CD4-positive, alpha-beta T cell treated with Interleukin-4 for 1 hour (primary cell): ENCODE results near the gene WNK1.

ENCODE experiments used
- DNase-seq, 2 donors: peaks; one replicate each; pipeline ENCODE4 v3.0.0-alpha.2; 2020 to 2022

WNK1 gene

DNA sequence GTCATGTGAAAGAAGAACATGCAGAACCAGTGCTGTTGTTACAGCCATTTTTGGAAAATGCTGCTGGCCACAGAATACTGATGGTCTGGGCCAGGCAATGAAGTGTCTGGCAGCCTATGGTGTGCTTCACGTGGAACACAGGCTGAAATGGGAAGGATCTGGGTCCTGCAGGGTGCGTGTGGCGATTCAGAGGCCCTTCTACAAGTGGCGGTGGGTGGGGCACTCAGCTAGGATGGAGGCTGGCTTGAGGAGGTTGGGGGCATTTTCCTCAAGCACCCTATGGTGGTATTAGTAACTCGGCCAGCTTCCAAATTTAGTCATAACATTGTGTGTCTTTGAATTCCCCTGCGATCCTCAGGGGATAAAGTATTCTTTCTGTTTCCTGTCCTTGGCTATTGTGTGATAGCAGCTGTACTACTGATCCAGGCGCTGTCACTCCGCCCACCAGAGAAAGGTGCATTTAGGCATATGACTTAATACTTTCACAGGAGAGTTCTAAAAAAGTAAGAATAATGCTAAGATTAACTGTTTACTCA is 206.3 kb downstream of the WNK1 start:
- no peak for DNase-seq
